GM15510 (cell line): ENCODE measurements around the gene ZNRF3.

Experiments used
- POLR2A ChIP-seq: IDR thresholded peaks from 3 replicates; pipeline ENCODE4 v1.6.1; 2011; ENCODE audit warnings: borderline replicate concordance; ENCODE audit not compliant: insufficient read length; ENCODE audit errors: extremely low read depth

The ZNRF3 gene

DNA sequence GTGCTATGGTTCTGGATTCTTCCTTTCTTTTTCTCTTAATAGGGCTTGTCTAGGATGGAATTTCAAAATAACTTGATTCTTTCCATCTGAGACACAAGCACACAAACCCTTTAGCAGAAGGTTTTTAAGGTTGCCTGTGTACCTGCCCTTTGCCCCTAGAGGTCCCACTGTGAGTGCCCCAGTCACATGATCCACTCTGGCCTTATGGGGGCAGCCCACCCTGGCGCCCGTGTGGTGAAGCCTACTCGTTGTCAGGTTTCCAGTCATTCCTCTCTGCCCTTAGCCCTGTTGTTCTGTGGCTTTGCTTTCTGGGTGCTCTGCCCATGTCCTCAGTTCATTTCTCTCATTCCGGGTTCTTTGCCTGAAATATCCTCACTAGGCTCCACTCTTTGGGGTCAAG lies 51.8 kb downstream of the ZNRF3 start:
- no peak for TF ChIP-seq POLR2A

GRCh38 chr22:28935713-28936112 lies 52.3 kb downstream of the ZNRF3 start:
- no peak for TF ChIP-seq POLR2A

GRCh38 chr22:28936200-28936599 lies 52.8 kb downstream of the ZNRF3 start:
- TF ChIP-seq POLR2A, result no peak

DNA sequence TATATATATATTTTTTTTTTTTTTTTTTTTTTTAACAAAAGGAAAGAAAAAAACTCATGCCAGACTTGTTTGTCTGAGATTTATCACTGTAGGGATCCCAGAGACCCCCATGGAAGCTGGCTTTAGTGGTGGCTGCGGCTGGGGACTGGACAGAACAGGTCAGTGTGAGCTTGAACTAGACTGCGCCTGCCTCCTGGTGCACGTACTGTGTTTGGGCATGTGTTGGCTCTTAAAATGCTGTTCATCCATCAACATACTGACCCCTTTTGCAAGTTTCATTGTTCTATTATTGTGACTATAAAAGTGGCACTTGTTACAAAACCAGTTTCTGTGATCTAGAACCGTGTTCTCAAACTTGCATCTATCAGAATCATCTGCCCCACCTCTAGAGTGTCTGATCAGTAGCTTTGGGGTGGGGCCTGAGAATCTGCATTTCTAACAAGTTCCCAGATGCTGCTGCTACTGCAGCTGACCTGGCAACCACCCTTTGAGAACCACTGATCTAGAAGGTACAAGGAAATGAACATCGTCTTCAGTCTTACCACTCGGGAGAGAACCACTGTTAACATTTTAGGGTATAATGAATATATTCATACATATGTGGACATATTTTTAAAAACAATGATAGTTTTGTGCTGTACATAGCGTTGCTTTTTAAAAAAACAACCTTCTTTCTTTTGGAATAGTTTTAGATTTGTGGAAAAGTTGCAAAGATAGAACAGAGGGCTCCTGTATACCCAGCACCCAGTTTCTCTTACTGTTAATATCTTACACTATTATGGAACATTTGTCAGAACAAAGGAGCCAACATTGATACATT lies 54.0 kb downstream of the ZNRF3 start:
- TF ChIP-seq POLR2A, result no peak

DNA sequence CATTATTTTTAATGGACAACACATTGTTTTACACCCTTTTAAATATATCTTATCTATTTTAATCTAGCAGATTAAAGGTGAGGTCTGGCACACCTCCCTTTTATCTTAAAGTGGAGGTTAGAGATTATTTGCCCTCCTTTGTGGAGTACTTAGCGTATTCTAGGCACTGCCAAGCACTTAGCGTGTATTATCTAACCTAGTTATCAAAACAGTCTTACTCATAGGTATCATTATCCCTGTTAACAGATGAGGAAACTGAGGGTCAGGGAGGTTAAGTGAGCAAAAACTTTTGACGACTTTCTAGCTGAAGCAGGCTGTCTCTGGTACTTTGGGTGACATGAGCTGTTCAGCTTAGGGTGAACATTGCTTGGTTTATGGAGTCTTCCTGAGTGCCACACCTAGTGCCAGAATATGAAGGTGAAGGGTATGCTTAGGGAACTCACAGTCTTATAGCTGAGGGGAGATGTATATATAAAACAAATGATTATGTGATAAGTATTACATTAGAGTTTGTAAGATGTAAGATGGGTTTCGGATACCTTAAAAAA lies 55.0 kb downstream of the ZNRF3 start:
- TF ChIP-seq POLR2A, result no peak

DNA sequence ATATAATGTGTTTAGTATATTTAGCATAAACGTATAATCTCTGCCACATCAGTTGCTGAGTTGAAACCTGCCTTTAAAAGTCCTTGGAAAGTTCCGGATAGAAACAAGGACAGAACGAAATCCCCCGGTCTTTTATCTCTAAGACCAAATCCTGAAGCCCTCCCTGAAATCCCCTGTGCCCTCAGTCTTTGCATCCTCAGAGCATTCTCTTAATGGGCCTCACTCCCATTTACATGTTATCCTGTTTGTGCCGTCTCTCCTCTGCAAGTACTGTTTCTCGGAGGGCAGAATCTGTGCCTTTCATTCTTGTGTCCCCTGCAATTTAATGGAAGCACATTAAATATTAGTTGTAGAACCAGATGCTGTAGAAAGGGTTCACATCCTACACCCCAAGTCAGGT lies 56.0 kb downstream of the ZNRF3 start:
- no peak for TF ChIP-seq POLR2A

- no peak for TF ChIP-seq POLR2A
Observed at GRCh38 chr22:28939932-28940331, 56.6 kb downstream of the ZNRF3 start.

GRCh38 chr22:28940441-28940840 lies 57.1 kb downstream of the ZNRF3 start:
- no peak for TF ChIP-seq POLR2A

GRCh38 chr22:28942333-28942732 lies 59.0 kb downstream of the ZNRF3 start:
- TF ChIP-seq POLR2A, result no peak

DNA sequence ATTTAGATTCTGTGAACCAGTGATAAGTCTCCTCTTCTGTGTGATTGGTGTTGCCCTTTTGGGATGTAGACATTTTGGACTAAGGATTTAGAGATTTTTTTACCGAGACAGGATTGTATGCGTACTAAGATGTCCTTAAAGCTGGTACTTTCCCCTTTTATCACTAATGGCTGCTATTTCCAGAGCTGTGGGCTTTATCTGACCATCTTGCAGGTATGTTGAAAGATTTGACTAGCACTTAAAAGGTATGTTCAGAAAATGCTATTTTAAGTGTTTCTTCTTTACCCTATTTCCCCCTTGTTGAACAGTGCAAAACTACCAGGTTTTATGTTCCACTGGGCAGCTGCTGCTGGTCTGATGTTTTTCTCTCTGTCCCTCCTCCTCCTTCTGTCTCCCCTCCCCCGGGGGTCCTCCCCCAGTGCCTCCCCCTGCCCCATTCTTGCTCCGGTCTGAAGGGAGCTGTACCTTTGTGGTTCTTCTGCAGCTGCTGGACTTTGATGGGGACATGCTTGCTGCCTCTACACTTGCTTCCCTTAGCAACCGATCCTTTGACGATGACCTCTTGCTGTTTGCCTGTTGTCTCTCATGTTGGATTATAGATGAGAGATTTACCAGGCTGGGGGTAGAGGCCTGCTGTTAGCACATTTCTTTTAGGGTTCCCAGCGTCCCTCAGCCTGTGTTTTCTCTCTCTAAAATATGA lies 59.6 kb downstream of the ZNRF3 start:
- TF ChIP-seq POLR2A, result no peak

GRCh38 chr22:28943501-28943879 lies 60.1 kb downstream of the ZNRF3 start:
- no peak for TF ChIP-seq POLR2A

DNA sequence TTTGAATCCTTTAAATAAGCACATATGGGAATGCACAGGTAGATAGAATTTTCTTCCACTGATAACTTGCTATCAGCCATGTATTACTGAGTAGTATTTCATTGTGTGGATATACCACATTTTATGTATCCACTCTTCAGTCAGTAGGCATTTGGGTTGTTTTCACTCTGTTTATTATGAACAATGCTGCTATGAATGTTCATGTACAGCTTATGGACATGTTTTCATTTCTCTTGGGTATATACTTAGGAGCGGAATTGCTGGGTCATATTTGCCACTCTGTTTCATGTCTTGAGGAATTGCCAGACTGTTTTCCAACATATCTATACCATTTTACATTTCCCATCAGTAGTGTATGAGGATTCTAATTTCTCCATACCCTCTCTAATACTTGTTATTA lies 63.8 kb downstream of the ZNRF3 start:
- TF ChIP-seq POLR2A, result no peak

- no peak for TF ChIP-seq POLR2A
Observed at GRCh38 chr22:28948424-28948823, 65.1 kb downstream of the ZNRF3 start.

GRCh38 chr22:28949788-28950187 lies 66.4 kb downstream of the ZNRF3 start:
- no peak for TF ChIP-seq POLR2A

GRCh38 chr22:28950617-28951411 lies 67.4 kb downstream of the ZNRF3 start:
- TF ChIP-seq POLR2A, result no peak

DNA sequence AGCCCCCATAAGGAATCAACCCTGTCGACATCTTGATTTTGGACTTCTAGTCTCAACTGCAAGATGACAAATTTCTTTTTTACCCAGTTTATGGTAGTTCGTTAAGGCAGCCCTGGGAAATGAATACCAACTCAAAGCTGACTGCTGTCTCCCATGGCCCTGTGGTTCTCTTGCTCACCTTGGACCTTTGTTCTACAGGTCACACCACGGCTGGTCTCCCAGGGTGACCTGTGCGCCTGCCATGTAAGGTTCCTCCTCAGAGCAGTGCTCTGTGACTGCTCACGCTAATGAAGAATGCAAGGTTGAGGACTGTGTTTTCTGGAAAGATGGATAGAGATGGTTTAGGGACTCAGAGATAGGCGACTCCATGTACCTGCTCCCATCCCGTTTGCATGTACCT lies 68.2 kb downstream of the ZNRF3 start:
- no peak for TF ChIP-seq POLR2A

DNA sequence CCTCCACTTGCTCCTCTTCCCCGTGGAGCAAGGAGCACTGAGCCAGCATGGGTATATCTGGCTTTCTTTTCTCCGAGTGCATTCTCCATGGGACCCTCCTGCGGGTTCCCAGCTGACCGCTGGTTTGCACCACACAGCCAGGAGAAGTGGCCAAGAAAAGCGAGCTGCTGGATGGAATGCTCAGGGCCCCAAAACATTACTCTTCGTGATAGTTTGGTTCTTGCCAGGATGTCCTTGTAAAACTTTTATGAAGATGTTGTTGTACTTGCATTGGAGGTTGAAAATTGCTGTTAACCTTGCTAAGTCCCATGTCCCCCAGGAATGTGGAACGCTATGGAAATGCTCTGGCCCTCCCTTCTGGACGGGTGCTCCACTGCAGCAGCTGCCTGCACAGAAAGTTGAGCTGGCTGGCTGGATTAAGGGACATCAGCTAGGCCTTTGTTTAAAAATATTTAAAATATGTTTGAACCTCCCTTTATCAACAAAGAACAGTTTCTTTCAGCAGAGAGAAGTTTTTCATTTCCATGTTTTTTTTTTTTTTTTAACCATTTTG lies 68.7 kb downstream of the ZNRF3 start:
- no peak for TF ChIP-seq POLR2A
